ENCODE results near the gene HNRNPK.

DNA sequence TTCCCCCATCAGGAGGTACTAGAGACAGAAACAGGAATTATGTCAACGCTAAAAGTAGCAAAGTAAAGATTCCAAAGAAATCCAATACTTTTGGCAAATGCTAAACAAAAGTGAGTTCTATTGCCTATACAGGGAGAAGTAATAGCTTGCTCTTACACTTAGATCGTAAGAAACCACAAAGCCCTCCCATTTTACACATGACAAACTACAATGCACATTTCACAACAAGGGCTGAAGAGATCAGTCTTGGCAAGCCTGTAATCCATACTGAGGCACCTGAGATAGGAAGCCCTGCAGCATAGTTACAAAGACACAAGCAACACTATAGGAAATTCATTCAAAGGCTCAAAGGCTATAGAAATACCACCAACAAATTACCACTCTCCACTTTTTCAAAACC lies 7.7 kb downstream of the HNRNPK start:
- TF ChIP-seq CTCF (conservative IDR thresholded peaks at IDR 0.05 in 1 of 2, IDR thresholded peaks at IDR 0.05 in 1 of 2; ENCODE audit: low read depth in 1 of 2, low read length in 2 of 2), result no peak
- TF ChIP-seq EZH2 (IDR thresholded peaks at IDR 0.05; ENCODE audit: low read length, missing control alignments), result no peak
